Activated CD8-positive, alpha-beta memory T cell treated with anti-CD3 and anti-CD28 coated beads for 1 hour (primary cell): ENCODE data around the gene SPRR1A.

Experiments
- DNase-seq, 2 donors: peaks; one replicate each; pipeline ENCODE4 v3.0.0-alpha.2; 2020; ENCODE audit warnings: low read depth in 1 of 2; ENCODE audit errors: extremely low read depth in 1 of 2

The SPRR1A gene, protein sequence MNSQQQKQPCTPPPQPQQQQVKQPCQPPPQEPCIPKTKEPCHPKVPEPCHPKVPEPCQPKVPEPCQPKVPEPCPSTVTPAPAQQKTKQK

DNA sequence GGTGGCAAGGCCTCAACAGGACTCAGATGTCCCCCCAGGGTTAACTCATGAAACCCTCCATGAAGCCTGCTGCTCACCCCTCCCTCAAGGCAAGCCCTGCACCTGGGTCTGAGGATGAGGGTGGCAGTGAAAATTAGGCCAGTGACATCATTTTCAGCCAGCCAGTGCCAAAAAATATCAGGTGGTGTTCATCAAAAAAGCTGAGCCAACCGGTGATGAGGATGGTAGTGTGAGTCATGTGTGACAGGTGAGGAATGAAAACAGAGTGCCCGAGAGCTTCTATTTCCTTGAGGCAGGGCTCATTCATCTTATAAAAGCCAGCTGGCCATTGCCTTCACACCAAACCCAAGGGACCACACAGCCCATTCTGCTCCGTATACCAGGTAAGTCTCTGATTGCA is at the start of gene SPRR1A:
Gene SPRR1A (plus strand): TSS at position 339 of the 400 bp plus-strand sequence. CDS start 1,150 bp downstream, outside the sequence.
- DNase-seq, result no peak

- DNase-seq, result no peak
Measured at GRCh38 chr1:152940614-152941013, 43.3 kb upstream of the SPRR1A start.

GRCh38 chr1:152941037-152941711 is 42.7 kb upstream of the SPRR1A start:
- no peak for DNase-seq

DNA sequence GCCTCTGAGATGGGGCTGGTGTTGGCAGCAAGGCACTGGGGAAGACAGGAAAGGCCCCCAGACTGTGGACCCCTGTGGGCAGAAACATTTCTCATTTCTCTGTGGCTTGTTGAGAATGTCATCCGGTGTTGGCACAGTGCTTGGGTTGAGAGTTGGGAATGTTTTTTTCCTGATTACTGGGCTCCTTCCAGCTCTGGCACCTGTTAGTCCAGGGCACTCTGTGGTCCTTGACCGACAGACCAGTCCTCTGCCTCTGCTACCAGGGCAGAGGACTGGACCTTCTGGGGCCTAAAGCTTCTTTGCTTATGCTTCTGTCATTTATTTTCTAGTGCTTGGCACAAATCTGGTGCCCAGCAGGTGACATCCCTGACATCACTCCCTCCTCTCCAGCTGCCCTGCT is 41.7 kb upstream of the SPRR1A start:
- no peak for DNase-seq

GRCh38 chr1:152946248-152946647 is 37.6 kb upstream of the SPRR1A start:
- DNase-seq, result no peak

GRCh38 chr1:152946651-152947256 is 37.1 kb upstream of the SPRR1A start, which contains the start of gene SPRR5:
TSS of gene SPRR5 (plus strand) at chr1:152947206. CDS start at chr1:152948555, 1,349 bp downstream.
- DNase-seq, result no peak

DNA sequence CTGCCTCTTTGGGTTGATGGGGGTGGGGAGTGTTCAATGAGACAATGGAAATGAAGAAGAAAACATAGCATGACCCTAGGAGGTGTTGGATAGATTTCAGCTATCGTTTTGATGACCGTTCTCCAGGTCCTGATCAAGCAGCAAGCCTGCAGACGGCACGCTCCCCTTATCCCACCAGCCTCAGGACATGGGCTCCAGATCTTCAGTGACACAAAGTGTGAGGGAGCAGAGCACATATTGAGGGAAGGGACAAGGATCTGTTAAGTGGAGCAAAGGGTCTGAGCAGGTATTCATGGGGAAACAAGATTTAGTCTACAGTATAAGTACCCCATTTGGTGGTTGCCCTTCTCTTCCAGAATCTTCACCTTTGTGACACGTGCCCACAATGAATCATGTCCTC is 32.2 kb upstream of the SPRR1A start:
- DNase-seq, result no peak

DNA sequence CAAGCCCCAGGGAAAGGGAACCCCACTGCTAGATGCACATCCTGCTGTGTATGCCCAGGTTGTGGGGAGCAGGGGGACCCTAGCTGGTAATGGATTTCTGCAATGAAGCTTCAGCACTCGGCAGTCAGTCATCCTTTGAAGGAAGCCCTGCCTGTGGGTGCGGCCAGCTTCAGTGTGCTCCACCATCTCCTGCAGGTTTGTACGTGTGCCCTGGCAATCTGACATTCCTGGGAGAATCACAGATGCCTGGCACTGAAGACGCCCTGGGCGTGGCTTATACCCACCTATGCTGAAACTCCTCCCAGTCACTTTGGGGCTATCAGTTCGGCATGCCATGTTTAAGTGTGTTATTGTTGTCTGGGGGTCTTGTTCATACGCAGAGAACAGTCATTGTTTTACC is 30.1 kb upstream of the SPRR1A start:
- DNase-seq, result no peak

DNA sequence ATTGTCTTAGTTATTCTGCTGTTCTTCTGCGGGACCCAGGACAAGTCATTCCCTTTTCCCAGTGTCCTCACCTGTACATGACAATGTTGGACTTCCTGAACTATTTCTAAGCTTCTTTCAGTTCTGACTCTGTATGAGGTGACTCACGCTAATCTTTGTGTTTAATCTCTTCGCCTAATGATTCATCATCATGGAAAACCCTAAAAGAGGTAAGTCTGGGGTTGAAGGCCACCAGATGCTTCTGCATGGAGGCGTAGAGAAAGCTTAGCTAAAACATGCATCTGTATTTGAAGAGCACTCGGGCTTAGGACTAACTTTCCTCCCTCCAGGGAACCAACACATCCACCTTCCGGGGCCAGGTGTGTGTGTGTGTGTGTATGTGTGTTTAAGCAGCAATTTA is 29.4 kb upstream of the SPRR1A start:
- DNase-seq, result no peak

- no peak for DNase-seq
Measured at GRCh38 chr1:152957561-152957960, 26.3 kb upstream of the SPRR1A start.

DNA sequence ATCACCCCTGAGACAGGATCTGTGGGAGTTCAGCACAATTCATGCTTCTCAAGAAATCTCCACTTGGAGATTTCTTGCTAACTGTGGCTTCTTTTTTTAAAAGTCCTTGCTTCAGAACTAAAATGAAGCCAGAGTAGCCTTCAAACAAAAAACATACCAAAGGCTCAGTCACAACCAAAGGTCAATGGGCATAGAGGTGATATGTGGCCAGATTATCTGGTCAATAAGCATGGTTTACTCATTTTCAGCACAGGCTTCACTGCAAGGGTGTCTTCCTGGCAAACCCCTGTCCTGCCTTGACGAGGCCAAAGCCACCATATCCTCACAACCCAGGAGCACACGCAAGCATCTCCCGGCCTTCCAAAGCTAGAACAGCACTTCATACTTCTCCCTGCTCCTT is 24.6 kb upstream of the SPRR1A start:
- DNase-seq, result no peak

DNA sequence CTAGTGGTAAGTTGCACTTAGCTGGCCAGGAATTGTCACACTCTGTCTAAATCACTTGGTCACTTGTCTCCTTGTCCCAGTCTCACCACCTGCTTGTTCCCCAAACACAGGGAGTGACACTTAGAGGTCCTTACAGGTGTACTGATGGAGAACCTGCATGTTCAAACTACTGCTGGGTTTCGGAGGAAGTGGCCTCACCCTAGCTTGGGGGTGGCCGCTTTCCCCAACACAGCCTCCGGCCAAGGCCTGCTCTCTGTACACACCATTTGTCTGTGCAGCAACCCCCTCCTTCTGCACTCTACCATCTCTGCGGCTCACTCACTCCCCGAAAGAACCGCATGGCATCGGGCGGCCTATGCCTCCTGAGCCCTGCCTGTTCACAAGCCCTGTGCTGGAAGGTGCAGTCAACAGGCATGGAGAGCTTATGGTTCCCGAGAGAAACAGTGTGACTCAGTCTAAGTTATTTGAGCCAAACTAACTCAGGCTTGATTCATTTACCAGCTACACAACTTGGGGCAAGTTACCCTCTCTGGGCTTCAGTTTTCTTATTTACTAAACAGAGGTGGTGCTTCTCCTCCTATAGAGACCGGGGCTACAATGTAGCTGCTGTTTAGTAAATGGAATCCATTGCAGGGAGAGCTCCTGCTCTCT is 24.0 kb upstream of the SPRR1A start:
- DNase-seq, result no peak

GRCh38 chr1:152960452-152961044 is 23.3 kb upstream of the SPRR1A start:
- no peak for DNase-seq

DNA sequence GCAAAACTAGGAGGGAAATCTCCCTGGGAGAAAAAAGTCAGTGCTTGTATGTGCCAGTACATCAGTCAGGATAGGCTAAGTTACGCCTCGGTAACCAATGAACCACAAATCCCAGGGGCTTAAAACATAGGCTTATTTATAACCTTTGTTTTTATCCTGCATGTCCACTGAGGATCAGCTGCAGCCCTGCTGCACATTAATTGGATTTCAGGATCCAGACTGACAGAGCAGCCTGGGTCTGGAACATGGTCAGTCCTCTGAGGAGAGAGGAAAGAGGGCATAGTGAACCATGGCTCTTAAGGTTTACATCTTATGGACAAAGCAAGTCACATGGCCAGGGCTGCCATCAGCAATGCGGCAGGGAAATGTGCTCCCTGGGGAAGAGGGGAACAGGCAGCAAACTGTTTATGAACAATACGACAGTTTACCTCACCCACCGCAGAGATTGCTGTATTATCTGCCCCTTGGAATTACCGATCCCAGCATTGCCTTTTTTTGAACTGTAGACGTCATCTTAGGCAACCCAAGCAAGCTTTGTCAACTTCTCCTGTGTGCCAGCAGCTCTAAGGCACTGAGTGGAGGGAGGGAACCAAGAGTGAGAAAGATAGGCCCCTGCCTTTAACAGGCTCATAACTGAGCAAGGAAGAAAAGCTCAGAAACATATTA is 22.5 kb upstream of the SPRR1A start:
- DNase-seq, result no peak

DNA sequence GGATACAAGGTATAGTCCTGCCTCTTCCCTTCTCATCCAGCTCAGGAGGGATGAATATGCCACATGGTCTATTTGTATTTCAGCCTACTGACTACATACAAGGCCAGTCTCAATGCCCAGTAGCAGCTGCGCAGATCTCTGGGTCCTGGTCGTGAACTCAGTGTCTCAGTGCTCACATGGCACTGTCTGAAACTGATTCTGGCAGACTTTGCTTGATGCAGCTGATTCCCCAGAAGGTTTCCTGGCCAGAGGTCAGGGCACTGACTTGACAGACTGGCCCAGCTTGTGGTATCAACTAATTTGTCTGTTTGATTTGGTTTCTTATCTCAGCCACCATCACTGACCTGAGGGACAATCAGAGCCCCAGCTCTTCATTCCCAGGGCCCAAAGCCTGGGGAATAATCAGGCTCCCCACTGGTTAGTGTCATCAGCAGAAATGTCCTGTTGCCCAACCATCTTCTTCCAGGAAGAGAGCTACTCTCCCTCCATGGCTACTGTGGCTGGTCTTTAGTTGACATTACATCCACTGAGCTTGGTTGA is 20.9 kb upstream of the SPRR1A start:
- DNase-seq, result no peak

DNA sequence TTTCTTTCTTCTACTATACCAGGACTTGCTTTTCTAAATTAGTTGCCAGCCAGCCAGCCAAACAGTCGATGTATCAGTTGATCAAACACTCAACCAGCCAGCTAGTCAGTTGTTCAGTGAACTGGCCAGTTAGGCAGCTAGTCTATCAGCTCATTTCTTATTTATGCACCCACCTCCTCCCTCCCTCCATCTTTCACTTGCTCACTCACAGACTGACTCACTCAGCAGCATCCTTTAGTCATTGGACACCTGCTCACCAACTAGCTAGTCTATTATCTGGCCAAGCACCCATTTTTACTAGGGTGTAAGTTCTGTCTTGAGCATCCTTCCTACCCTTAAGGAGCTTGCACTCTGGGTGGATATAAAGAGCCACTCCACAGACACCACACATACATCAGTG is 19.3 kb upstream of the SPRR1A start:
- no peak for DNase-seq

GRCh38 chr1:152965853-152966252 is 18.0 kb upstream of the SPRR1A start:
- DNase-seq, result no peak

- no peak for DNase-seq
Measured at GRCh38 chr1:152967201-152967600, 16.7 kb upstream of the SPRR1A start.

DNA sequence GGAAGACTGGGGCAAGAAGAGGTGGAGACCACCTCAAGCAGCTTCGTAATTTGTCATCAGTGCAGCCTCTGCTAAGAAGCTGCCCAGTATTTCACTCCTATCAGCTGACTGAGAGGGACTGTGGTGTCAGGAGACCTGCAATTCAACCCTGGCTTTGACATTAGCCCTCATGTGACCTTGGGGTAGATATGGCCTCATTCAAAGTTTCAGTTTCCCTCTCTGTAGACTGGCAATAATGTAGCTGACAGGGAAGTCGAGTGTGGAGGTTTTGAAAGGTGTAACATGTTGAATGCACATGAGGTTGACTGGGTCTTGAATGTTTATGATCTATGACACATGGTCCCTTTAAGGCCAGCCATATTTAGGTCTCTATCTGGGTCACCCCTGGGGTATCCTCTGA is 15.6 kb upstream of the SPRR1A start:
- no peak for DNase-seq

DNA sequence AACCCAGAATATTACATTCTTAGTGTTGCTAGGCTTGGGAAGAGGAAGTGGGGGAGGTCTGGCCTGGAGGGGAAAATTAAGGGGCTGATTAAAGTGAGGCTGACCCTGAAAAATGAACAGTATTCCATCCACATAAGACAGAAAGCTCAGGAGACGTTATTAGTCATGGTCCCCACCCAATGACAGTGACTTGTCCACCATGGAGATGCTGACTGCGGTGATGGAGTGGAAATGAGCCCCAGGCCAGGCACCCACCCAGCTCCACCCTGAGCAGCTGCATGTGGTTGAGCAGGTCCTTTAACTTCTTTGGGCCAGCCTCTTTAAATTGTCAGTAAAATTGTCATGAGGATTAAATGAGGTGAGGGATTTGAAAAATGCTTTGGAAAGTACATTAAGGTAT is 14.8 kb upstream of the SPRR1A start:
- no peak for DNase-seq

DNA sequence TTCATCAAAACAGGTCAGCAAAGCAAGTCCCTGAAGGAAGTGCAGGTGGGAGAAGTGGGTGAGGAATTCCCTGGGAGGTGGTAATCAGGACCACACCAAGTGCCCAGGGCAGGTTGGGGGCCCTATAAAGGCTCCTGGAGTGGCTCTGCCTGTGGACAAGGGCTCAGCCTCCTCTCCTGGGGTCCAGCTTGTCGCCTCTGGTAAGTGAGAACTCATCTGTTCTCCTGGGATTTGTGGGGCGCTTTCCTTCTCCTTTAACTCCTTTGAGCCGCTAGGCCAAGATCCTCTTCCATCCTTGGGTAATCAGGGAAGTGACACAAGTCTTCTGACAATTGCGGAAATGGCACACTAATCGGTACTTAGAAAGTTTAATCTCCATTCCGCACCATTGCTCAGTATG is 13.4 kb upstream of the SPRR1A start, which contains the start of gene SPRR4:
Gene SPRR4 (plus strand): TSS at position 154 of the 400 bp plus-strand sequence. CDS start 1,243 bp downstream, outside the sequence.
- DNase-seq, result no peak
